GM21447 (cell line): ENCODE results near the gene ATCAY.
"Not testable (repeated sequence)": the region's sequence is repeated elsewhere in the genome, so short reads cannot be mapped to it uniquely, and the experiment has no call there.

ENCODE experiments used
- ATAC-seq: cut with Tn5 transposase; IDR thresholded peaks from one replicate; pipeline ENCODE4 v1.9.1; 2021; ENCODE audit not compliant: unreplicated experiment

ATCAY gene

GRCh38 chr19:3899531-3900294 is 19.2 kb downstream of the ATCAY start:
- ATAC-seq = no peak

- no peak for ATAC-seq
Measured at GRCh38 chr19:3902317-3902973, 22.0 kb downstream of the ATCAY start.

GRCh38 chr19:3904233-3904632 is 23.7 kb downstream of the ATCAY start:
- ATAC-seq = no peak

- ATAC-seq = no peak
Measured at GRCh38 chr19:3907626-3908265, 27.3 kb downstream of the ATCAY start.

GRCh38 chr19:3908266-3909054 is 28.0 kb downstream of the ATCAY start:
- ATAC-seq = no peak

GRCh38 chr19:3910105-3910504 is 29.6 kb downstream of the ATCAY start:
- ATAC-seq = no peak

- no peak for ATAC-seq
Measured at GRCh38 chr19:3914199-3914598, 33.7 kb downstream of the ATCAY start.

- ATAC-seq = no peak
Measured at GRCh38 chr19:3916033-3916432, 35.5 kb downstream of the ATCAY start.

- ATAC-seq = no peak
Measured at GRCh38 chr19:3919793-3920192, 39.3 kb downstream of the ATCAY start.

GRCh38 chr19:3923096-3923758 is 42.7 kb downstream of the ATCAY start:
- ATAC-seq = no peak

- ATAC-seq = no peak
Measured at GRCh38 chr19:3923912-3924311, 43.4 kb downstream of the ATCAY start.

- ATAC-seq = no peak
Measured at GRCh38 chr19:3931041-3931440, 50.6 kb downstream of the ATCAY start.

GRCh38 chr19:3932931-3933810 is 52.7 kb downstream of the ATCAY start, which contains the start of gene NMRK2:
NMRK2 (plus strand) TSS chr19:3933069; CDS start chr19:3933672, 603 bp downstream.
- no peak for ATAC-seq

GRCh38 chr19:3936506-3937442 is 56.3 kb downstream of the ATCAY start:
- ATAC-seq = no peak

GRCh38 chr19:3938300-3938950 is 57.9 kb downstream of the ATCAY start:
- ATAC-seq = not testable (repeated sequence)

GRCh38 chr19:3942790-3943409 is 62.4 kb downstream of the ATCAY start:
- no peak for ATAC-seq

- ATAC-seq = no peak
Measured at GRCh38 chr19:3944018-3944721, 63.7 kb downstream of the ATCAY start.
